K562 (cell line): Measurements from ENCODE around the gene SIGLEC9.

Experiments
- CTCF ChIP-seq, 3 experiments: IDR thresholded peaks in 2 of 3; conservative IDR thresholded peaks in 1 of 3; 2 replicates each; pipeline ENCODE4 v1.5.1; 2011 to 2012; ENCODE audit warnings: low read length in 3 of 3, mild to moderate bottlenecking in 3 of 3, control low read depth in 2 of 3, improper control_type of control experiment in 1 of 3, inconsistent platforms in 1 of 3, low read depth in 1 of 3, mixed read lengths in 1 of 3, moderate library complexity in 1 of 3; ENCODE audit not compliant: insufficient read depth in 2 of 3
- GABPA ChIP-seq: fragments of 200-800 bp; sonication (Bioruptor generic); conservative IDR thresholded peaks from 2 replicates; pipeline ENCODE4 v1.6.1; 2016; ENCODE audit warnings: low read depth, missing genetic modification characterization, missing compliant biosample characterization
- NRF1 ChIP-seq, 2 experiments: fragments of 450-650 bp; IDR thresholded peaks in 1 of 2; conservative IDR thresholded peaks in 1 of 2; 2 replicates each; pipeline ENCODE4 v1.6.1; 2014; ENCODE audit warnings: mild to moderate bottlenecking in 2 of 2
- ZNF184 ChIP-seq: sonication (generic); formaldehyde crosslinking; IDR thresholded peaks from 2 replicates; pipeline ENCODE4 v1.5.0; 2020; ENCODE audit warnings: missing genetic modification reagents

GRCh38 chr19:51083783-51084182, 40.9 kb upstream of the SIGLEC9 start:
- no peak for TF ChIP-seq ZNF184 (CRISPR knock-in tag)
- no peak for TF ChIP-seq CTCF (IDR thresholded peaks at IDR 0.05 in 2 of 3, conservative IDR thresholded peaks at IDR 0.05 in 1 of 3; ENCODE audit: insufficient read depth in 2 of 3, low read depth in 1 of 3, low read length in 3 of 3)
- TF ChIP-seq NRF1 (conservative IDR thresholded peaks at IDR 0.05 in 1 of 2, IDR thresholded peaks at IDR 0.05 in 1 of 2), result no peak
- no peak for TF ChIP-seq GABPA (tag)
